Esophagus squamous epithelium (tissue), 5 donors: ENCODE data around the gene TRPT1. TPM values are rescaled to one million over a fixed set of nuclear protein-coding genes. Genes with fewer than 3 reads are reported as not detected.
A peak's percentile ranks its signal among the peaks of the same experiment; 100 is the strongest.

Experiments
- DNase-seq: peaks from one replicate; lab custom pipeline; 2025; lab: John Stamatoyannopoulos, UW
- H3K27ac ChIP-seq, 4 donors: fragments of 200-600 bp; sonication (generic); one replicate each; pipeline ENCODE4 v1.5.1; 2016 to 2019; ENCODE audit warnings: mild to moderate bottlenecking in 1 of 4
- H3K27me3 ChIP-seq, 4 donors: fragments of 200-600 bp; sonication (generic); 1 replicate in 3 of 4; 2 replicates in 1 of 4; pipeline versions ENCODE4 v1.5.1 to v1.6.0; 2017 to 2021; ENCODE audit warnings: antibody characterized with exemption in 1 of 4
- H3K36me3 ChIP-seq, 3 donors: fragments of 200-600 bp; sonication (generic); one replicate each; pipeline ENCODE4 v1.5.1; 2016 to 2019
- H3K4me1 ChIP-seq, 3 donors: fragments of 200-600 bp; sonication (generic); one replicate each; pipeline ENCODE4 v1.5.1; 2017 to 2019
- H3K4me3 ChIP-seq, 4 donors: fragments of 200-600 bp; sonication (generic); 1 replicate in 3 of 4; 2 replicates in 1 of 4; pipeline ENCODE4 v1.5.1; 2016 to 2019; ENCODE audit warnings: mild to moderate bottlenecking in 2 of 4, moderate library complexity in 1 of 4
- H3K9me3 ChIP-seq, 3 donors: fragments of 200-600 bp; sonication (generic); one replicate each; pipeline ENCODE4 v1.5.1; 2016 to 2019
- CTCF ChIP-seq, 6 experiments: fragments of 450-650 bp in 4 of 6; fragments of 200-600 bp in 2 of 6; sonication (generic) in 2 of 6; IDR thresholded peaks; one replicate each; pipeline ENCODE4 v1.5.1; 2016 to 2019; ENCODE audit warnings: antibody characterized with exemption in 6 of 6, mild to moderate bottlenecking in 4 of 6, moderate library complexity in 4 of 6
- POLR2A ChIP-seq, 4 donors: fragments of 450-650 bp; IDR thresholded peaks; one replicate each; pipeline ENCODE4 v1.6.1; 2017; ENCODE audit warnings: antibody characterized with exemption in 4 of 4, mild to moderate bottlenecking in 4 of 4, moderate library complexity in 3 of 4
- WGBS, 2 donors: methylation state at CpG; one replicate each; pipeline ENCODE4 v1.1.5; 2018; 5-methylcytosine and 5-hydroxymethylcytosine counted together
- intact Hi-C: fragments of 100-400 bp; cut with DNase I; formaldehyde crosslinking; loops from one replicate; pipeline ENCODE4 v1.15.0; 2022
- total RNA-seq, 4 donors: library from RNA; depleted of rRNA; stranded (reverse); fragments of >200 nt; gene quantifications; one replicate each; pipeline ENCODE4 v1.1.0, GENCODE V29; 2016
- donor health status: DM: yes; HTN: yes; CAD: no.

TRPT1 gene
- total RNA-seq, 4 donors from 2014 or later, result 23.9 to 68.7 (median 45.8) TPM

GRCh38 chr11:64252003-64252872, 26.3 kb upstream of the TRPT1 start:
- WGBS, 2 donors, result 4 to 6% methylated on average over 9 to 11 of the region's 23 CpGs

GRCh38 chr11:64251753-64252002, 25.7 kb upstream of the TRPT1 start:
- intact Hi-C loops, result no loop called here
- no peaks in the 10 kb centered on the region for H3K9me3 ChIP-seq
- peaks cover 9 to 29% (median 13%) of the 10 kb centered on the region in 3 donors for H3K36me3 ChIP-seq
- TF ChIP-seq POLR2A (IDR thresholded peaks at IDR 0.05) (no peak), CTCF (IDR thresholded peaks at IDR 0.05) (no peak)
- WGBS, 2 donors, result 0% methylated on average over 5 to 6 of the region's 18 CpGs
- no peak for DNase-seq
- H3K4me1 ChIP-seq, result peaks cover 29 to 71% (median 44%) of the 10 kb centered on the region in 3 donors
- peak overlapping the region; percentile 81 to 91 (median 89) for H3K27ac ChIP-seq
- H3K4me3 ChIP-seq, result peak overlapping the region; percentile 73 to 94 (median 76)
- H3K27me3 ChIP-seq, result no peaks in the 10 kb centered on the region

More at GRCh38 chr11:64252003-64252872, 26.3 kb upstream of the TRPT1 start:
- peak overlapping the region; percentile 73 to 94 (median 76) for H3K4me3 ChIP-seq
- peak overlapping the region; percentile 81 to 91 (median 89) for H3K27ac ChIP-seq
- peaks cover 29 to 69% (median 40%) of the 10 kb centered on the region in 3 donors for H3K4me1 ChIP-seq
- H3K9me3 ChIP-seq, result no peaks in the 10 kb centered on the region
- H3K36me3 ChIP-seq, result peaks cover 11 to 35% (median 13%) of the 10 kb centered on the region in 3 donors
- DNase-seq, result no peak
- no peaks in the 10 kb centered on the region for H3K27me3 ChIP-seq
- TF ChIP-seq CTCF (IDR thresholded peaks at IDR 0.05) (peak in 5 of 6 experiments; percentile 10 to 42 (median 17)), POLR2A (IDR thresholded peaks at IDR 0.05) (peak in 1 of 4 donors; percentile 50)
- intact Hi-C loops, result no loop called here

GRCh38 chr11:64251016-64251752, 25.2 kb upstream of the TRPT1 start, which contains the start of gene PLCB3:
PLCB3 (plus strand) TSS chr11:64251530; CDS start chr11:64251650, 120 bp downstream.
- Histone ChIP-seq H3K4me3 (peak within 1 kb of the TSS; percentile 73 to 94 (median 76)), H3K27ac (peak within 1 kb of the TSS; percentile 81 to 91 (median 89)), H3K4me1 (peaks cover 29 to 67% (median 44%) of the 10 kb centered on the region in 3 donors), H3K36me3 (peaks cover 4 to 24% (median 13%) of the 10 kb centered on the region in 3 donors), H3K27me3 (no peaks in the 10 kb centered on the region), H3K9me3 (no peaks in the 10 kb centered on the region)
- WGBS, 2 donors, result 0% methylated on average over 1 of the region's 75 CpGs; no CpG with 5 or more reads in 1 of the 2 donors
- intact Hi-C loops, result no loop called here
- DNase-seq, result no peak
- TF ChIP-seq CTCF (IDR thresholded peaks at IDR 0.05) (peak; percentile 69 to 96 (median 90)), POLR2A (IDR thresholded peaks at IDR 0.05) (peak in 3 of 4 donors; percentile 24 to 73 (median 38))

GRCh38 chr11:64250415-64251015, 24.5 kb upstream of the TRPT1 start:
- Histone ChIP-seq H3K4me1 (peaks cover 33 to 68% (median 48%) of the 10 kb centered on the region in 3 donors), H3K27ac (peak overlapping the region; percentile 81 to 91 (median 89)), H3K27me3 (no peaks in the 10 kb centered on the region), H3K9me3 (no peaks in the 10 kb centered on the region), H3K36me3 (peaks cover 0 to 17% (median 11%) of the 10 kb centered on the region in 3 donors), H3K4me3 (peak overlapping the region; percentile 73 to 94 (median 76))
- intact Hi-C loops, result no loop called here
- DNase-seq, result no peak
- WGBS, 2 donors, result no CpG with 5 or more reads among the region's 13 CpGs
- no peak for TF ChIP-seq POLR2A (IDR thresholded peaks at IDR 0.05)
- no peak for TF ChIP-seq CTCF (IDR thresholded peaks at IDR 0.05)
